C4-2B (cell line): ENCODE measurements around the gene MAPK8IP3.

ENCODE experiments used
- H3K27ac ChIP-seq: fragments of 450-650 bp; 2 replicates; pipeline ENCODE4 v1.5.1; 2017
- ZFX ChIP-seq: fragments of 450-650 bp; IDR thresholded peaks from 2 replicates; pipeline ENCODE4 v1.6.1; 2017
- TF ChIP-seq, protein P1 (sequence below): fragments of 450-650 bp; conservative IDR thresholded peaks from 2 replicates; pipeline ENCODE4 v1.5.1; 2017; ENCODE audit warnings: mild to moderate bottlenecking

Gene MAPK8IP3

DNA sequence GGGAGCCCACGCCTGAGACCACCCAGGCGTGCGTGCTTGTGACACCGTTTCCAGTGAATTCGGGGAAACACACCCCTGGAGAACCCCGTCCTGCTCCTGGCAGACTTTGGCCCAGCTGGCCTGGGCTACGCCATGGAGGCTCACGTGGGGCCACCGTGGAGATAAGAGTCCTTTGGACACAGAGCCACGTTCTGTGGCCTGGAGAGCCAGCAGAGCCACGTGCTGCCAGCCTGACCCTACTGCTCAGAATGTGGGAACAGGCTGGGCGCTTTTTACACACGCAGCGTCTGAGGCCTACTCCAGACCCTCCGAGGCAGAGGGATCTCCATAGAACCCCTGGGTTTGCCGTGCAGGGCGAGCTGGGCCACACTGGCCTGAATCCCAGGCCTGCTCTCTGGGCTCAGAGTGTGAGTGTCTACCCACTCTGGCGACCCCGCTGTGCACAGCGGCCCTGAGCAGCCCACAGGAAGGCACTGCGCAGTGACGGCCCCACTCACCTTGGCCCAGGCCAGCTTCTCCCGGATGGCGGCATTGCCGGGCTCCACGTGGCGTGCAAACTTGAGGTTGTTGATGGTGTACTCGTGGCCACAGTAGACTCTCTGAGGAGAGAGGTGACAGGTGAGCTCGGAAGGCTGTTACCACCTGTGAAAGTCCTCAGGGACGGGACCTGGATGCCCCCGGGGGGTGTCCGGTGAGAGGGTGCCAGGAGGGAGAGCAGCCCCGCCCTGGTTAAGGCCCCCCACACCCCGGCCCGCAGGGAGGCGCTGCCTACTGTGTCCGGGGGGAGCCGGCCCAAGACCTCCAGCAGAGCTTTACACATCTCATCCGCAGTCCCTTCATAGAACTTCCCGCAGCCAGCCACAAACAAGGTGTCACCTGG lies 110.6 kb downstream of the MAPK8IP3 start:
- no peak for TF ChIP-seq ZFX
- TF ChIP-seq, protein P1, sequence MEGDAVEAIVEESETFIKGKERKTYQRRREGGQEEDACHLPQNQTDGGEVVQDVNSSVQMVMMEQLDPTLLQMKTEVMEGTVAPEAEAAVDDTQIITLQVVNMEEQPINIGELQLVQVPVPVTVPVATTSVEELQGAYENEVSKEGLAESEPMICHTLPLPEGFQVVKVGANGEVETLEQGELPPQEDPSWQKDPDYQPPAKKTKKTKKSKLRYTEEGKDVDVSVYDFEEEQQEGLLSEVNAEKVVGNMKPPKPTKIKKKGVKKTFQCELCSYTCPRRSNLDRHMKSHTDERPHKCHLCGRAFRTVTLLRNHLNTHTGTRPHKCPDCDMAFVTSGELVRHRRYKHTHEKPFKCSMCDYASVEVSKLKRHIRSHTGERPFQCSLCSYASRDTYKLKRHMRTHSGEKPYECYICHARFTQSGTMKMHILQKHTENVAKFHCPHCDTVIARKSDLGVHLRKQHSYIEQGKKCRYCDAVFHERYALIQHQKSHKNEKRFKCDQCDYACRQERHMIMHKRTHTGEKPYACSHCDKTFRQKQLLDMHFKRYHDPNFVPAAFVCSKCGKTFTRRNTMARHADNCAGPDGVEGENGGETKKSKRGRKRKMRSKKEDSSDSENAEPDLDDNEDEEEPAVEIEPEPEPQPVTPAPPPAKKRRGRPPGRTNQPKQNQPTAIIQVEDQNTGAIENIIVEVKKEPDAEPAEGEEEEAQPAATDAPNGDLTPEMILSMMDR = no peak

DNA sequence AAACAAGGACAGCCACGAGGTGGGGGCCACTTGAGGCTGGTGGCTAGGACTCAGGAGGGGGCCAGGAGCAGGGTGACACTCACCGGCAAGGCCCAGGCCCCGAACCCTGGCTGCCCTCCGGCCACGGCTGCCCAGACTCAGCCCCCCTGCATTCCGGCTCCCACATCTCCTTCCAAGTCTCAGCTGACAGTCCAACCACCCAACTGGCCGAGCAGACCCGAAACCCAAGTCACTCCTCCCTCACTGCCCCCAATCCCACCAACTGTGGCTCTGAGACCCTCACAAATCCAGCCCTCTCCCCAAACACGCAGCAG lies 111.2 kb downstream of the MAPK8IP3 start:
- TF ChIP-seq, protein P1 = no peak
- no peak for TF ChIP-seq ZFX
- no peak overlapping the region for H3K27ac ChIP-seq

More for the DNA sequence above, 110.6 kb downstream of the MAPK8IP3 start:
- H3K27ac ChIP-seq = no peak overlapping the region

DNA sequence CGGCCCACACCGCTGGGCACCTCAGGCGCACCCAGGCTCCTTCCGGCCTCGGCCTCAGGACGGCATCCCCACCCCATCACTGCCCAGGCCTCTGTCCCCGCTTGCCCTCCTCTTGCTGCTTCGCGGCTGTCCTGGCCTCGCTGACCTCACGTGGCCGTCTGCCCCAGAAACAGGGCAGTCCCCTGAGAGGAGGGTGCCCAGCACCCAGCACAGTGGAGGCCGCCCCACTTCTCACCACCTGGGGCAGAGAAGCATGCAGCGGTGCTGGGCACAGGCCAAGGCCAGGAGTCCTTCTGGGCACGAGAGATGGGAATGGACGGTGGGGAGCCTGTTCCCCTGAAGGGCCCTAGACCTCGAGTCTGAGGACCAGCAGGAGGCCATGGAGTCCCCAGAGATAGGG lies 111.7 kb downstream of the MAPK8IP3 start:
- TF ChIP-seq, protein P1 = no peak
- no peak for TF ChIP-seq ZFX
- no peak overlapping the region for H3K27ac ChIP-seq

DNA sequence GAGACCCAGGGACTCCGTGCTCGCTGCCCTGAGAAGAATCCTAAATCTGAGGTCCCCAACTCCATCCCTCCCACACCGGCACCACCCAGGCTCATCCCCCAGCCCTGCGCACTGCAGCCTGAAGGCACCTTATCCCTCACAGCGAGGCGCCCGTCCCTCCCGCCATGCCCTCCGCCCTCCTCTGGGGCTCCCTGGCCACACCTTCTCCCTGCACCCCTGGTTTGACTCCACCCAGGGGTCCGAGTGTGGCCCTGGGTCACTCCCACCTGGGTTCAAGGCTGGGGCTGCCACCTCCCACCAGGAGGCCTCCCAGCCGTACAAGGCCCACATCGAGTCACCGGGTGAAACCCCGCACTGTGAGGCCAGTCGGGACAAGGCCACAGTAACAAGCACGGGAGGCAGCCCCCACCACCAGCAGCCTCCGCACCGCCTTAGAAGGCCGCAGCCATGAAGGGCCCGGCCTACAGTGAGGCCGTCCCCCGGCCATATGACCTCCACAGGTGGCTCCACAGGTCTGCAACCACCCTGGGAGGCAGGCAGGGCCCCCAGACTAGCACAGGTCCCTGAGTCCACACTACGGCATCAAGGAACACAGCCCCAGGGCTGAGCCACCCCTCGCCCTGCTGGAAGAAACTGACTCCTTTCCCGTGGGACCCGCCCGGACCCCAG lies 112.3 kb downstream of the MAPK8IP3 start:
- TF ChIP-seq, protein P1 = no peak
- no peak for TF ChIP-seq ZFX
- H3K27ac ChIP-seq = no peak overlapping the region

DNA sequence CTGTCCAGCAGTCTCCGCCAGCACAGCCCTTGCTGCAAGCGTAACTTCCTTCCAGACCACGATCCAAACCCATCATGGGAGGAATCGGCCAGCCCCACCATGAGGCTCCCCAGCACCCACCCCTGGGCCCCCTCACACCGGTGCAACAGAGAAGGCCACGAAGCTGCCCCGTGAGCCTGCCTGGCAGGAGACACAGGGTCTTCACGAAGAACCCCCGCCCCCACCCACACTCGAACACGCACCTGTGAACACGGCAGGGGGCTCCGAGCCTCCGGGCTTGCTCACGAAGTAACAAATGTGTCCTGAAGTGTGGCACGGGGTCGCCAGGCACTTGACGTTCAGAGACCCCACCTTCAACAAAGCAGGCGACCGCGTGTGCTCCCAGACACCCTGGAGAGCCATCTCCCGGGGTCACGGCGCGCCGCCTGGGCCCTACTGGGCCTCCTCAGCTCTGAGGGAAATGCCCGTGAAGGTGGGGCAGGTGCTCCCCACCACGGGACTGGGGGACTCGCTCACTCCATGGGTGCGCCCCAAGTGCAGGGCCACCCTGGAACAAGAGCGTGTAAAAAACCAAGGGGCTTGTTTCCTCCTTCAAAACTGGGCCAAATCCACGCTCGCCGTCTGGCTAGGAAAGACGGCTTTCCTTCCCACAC lies 113.0 kb downstream of the MAPK8IP3 start:
- no peak overlapping the region for H3K27ac ChIP-seq
- no peak for TF ChIP-seq ZFX
- TF ChIP-seq, protein P1 = no peak

DNA sequence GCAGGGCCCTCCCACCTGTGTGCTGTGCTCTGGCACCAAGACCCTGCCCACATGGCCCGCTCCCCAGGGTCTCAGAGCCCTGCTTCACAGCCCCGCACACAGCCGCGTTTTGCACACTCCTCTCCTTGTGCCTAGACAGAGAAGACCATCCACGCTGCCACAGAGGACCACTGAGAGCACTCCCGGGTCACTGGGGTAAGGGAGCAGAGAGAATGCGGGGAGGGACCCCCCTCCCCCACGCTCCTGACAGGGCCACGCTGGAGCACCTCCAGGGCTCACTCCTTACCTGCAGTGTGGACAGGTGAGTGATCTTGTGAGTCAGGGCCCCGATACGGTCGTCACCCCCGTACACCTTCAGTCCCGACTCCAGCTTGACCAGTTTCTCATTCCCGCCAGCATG lies 113.6 kb downstream of the MAPK8IP3 start:
- TF ChIP-seq, protein P1 = no peak
- TF ChIP-seq ZFX = no peak
- H3K27ac ChIP-seq = no peak overlapping the region
